LNCaP clone FGC (cell line): Measurements from ENCODE around the gene FGF22.

Source experiments
- DNase-seq: peaks from one replicate; pipeline ENCODE4 v3.0.0-alpha.2; 2011; ENCODE audit warnings: low read depth
- H3K4me3 ChIP-seq: 2 replicates; pipeline ENCODE4 v1.5.1; 2011; ENCODE audit warnings: mild to moderate bottlenecking, low read depth, low read length, control low read depth
- CTCF ChIP-seq: IDR thresholded peaks from 2 replicates; pipeline ENCODE4 v1.5.1; 2012; ENCODE audit warnings: mild to moderate bottlenecking; ENCODE audit not compliant: control insufficient read depth, insufficient read depth; ENCODE audit errors: extremely low read depth

Gene FGF22

DNA sequence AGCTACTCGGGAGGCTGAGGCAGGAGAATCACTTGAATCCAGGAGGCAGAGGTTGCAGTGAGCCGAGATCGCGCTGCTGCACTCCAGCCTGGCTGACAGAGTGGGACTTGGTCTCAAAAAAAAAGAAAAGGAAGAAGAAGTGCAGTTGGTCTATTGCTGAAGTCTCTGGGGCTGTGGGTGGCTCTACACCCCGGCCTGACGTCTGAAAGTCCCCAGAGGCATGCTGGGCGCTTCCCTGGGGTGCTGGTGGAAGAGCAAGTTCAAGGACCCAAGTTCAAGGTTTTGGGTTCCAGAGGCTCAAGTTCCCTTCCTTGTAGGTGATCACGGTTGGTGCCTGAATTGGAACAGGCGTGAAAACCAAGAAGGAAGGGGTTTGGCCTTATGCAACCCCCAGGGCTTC lies 46.2 kb upstream of the FGF22 start:
- no peak overlapping the region for H3K4me3 ChIP-seq
- DNase-seq = no peak
- TF ChIP-seq CTCF = no peak

DNA sequence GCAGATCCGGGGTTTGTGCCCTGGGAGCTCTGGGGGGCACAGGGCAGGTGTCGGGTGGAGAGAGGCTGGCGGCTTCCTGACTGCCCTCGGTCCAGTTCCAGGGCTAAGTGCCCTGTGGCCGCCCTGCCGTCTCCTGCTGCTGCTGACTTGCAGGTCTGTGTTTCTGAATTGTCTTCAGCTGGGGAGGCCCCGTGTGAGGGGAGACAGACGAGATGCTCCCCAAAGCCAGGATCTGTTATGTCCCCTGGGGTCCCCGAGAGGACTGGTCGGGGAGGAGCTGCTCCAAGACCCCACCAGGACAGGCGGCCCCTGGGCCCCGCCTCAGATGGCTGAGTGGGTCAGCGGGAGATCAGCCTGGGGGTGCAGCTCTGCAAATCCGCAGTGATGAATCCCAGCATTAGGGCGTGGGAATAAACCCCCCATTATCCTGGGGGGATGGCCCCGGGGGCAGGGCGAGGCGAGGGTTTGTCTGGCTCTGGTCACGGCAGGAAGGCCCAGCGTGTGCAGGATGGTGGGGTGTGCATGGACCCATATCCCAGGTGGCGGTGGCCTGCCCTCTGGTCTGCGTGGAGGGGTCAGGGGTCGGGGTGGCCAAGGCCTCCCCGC lies 45.3 kb upstream of the FGF22 start:
- TF ChIP-seq CTCF = no peak
- H3K4me3 ChIP-seq = no peak overlapping the region
- DNase-seq = no peak

GRCh38 chr19:595326-596262 lies 44.1 kb upstream of the FGF22 start:
- TF ChIP-seq CTCF = no peak
- DNase-seq = no peak
- no peak overlapping the region for H3K4me3 ChIP-seq

GRCh38 chr19:596263-596655 lies 43.4 kb upstream of the FGF22 start:
- no peak for TF ChIP-seq CTCF
- H3K4me3 ChIP-seq = no peak overlapping the region
- no peak for DNase-seq

- TF ChIP-seq CTCF = no peak
- no peak overlapping the region for H3K4me3 ChIP-seq
- DNase-seq = no peak
These were observed 42.0 kb upstream of the FGF22 start for GRCh38 chr19:597406-598315.

GRCh38 chr19:601310-601709 lies 38.4 kb upstream of the FGF22 start:
- H3K4me3 ChIP-seq = no peak overlapping the region
- TF ChIP-seq CTCF = no peak
- DNase-seq = no peak
